RKO (cell line): ENCODE results near the gene ZDHHC21.

Experiments
- DNase-seq: peaks from one replicate; pipeline ENCODE4 v3.0.0-alpha.2; 2016; ENCODE audit warnings: low spot score

ZDHHC21 gene

DNA sequence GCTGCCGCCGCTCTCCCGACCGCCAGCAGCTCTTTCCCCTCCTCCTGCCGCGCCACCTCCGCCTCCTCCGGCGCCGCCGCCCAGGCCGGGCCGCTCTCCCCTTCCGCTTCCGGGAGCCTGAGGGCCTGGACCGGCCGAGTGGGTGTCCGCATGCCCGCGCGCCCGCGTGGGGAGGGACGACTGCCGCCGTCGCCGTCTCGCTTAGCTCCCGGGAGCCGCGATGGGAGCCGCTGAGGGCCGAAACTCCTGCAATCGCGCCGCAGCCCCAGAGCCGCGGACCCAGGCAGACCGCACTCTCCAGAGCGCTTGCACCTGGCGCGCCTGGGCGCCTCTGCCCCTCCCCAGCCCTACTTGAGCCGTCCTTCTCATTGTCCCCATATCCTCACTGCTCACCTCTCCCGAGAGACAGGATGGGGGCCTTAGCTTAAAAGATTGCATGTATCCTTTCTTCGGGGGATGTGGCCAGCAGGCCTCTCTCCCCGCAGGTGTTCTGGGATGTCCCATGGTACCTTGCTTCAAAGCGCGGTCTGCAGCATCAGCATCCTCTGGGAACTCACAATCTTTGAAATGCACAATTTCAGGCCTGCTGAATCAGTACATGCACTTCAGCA lies at the start of gene ZDHHC21:
TSS of gene ZDHHC21 (minus strand) at position 182 of the 611 bp plus-strand sequence. CDS start 19,092 bp downstream, outside the sequence.
- DNase-seq, result peak; percentile 73

- DNase-seq, result no peak
Observed at GRCh38 chr9:14741369-14741768, 48.1 kb upstream of the ZDHHC21 start.

DNA sequence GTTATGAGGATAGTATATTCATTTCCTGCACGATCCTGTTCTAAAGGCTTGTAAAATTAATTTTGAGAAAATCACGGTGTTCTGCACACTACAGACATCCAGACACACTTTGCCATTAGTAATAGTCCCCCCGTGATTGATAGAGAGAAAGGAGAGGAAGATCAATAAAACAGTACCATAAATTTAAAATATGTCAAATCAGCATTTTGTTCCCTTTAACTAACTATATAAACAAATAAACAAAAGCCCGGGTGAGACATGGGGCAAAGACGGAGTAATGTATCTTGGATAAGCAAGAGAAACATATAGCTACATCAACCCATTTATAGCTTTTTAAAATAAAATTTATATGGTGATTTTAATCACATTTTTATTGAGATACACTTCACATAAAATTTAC lies 39.9 kb upstream of the ZDHHC21 start:
- no peak for DNase-seq

DNA sequence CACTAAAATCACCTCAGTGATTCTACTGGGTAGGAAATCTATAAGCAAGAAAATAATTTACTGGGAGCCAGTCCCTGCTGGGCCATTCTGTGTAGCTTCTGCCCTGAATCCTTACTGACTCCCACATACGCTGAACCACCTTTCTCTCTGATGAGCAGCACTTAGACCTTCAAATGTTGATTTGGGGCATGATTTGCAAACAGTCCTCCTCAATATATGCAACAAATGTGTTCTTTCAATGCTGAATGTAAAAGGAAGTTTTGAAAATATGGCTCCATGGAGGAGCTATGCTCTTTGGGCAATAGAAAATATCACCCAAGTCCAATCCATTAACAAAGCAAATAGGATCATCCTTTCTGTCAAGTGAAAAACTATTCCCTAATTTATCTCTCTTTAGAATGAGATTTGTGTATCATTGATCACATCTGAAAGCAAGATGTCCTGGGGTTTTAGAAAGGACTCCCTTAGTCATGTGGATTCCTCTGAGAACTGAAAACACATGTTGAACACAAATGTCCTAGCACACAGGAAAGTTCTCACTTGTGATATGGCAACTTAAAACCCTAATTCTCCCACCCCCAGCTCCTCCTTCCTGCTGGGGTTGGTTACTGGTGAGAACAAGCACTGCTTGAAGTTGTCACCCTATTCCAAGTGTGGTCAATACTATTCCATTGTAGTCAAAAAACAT lies 38.2 kb upstream of the ZDHHC21 start:
- no peak for DNase-seq

DNA sequence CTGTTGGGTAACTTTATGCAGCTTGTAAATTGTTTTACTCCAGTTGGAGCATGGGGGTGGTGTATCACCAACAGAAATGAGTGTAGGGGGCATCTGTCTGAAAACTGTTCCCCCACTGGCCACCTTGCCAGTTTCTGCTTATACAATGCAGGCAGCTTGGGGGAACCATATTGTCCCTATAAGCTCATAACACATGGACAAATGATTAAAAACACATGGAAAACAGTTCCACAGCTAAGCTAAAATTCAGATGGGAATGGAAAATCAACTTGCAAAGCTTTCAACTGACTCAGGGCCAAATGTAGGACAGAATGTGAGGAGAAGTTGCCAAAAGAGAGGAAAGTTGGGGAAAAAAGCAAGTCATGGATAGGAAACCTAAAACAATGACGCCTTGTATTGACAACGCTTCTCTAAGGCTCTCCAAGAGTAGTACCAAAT lies 37.2 kb upstream of the ZDHHC21 start:
- DNase-seq, result no peak

GRCh38 chr9:14723301-14723700 lies 30.1 kb upstream of the ZDHHC21 start:
- no peak for DNase-seq

- no peak for DNase-seq
Observed at GRCh38 chr9:14722391-14723035, 29.3 kb upstream of the ZDHHC21 start, which contains the start of gene CER1. CER1 (minus strand) TSS chr9:14722733; CDS start chr9:14722672, 61 bp downstream.

GRCh38 chr9:14719231-14719923 lies 26.1 kb upstream of the ZDHHC21 start:
- no peak for DNase-seq

DNA sequence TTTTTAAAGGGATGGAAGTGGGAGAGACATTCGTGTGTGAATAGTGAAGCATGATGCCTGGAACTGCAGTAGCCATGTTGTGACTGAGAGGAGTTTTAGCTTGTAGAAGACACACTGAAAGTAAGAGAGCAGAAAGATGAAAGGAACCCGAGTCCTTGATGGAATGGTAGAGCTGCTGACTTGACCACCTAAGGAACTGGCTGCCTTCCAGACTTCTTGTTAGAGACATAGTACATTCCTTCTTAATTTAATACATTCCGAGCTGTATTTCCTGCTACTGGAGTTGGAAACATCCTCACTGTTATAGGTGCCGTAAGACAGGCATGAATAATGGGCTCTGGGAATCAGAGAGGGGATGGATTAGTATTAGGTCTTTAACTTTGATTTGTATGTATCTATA lies 21.9 kb upstream of the ZDHHC21 start:
- DNase-seq, result no peak

DNA sequence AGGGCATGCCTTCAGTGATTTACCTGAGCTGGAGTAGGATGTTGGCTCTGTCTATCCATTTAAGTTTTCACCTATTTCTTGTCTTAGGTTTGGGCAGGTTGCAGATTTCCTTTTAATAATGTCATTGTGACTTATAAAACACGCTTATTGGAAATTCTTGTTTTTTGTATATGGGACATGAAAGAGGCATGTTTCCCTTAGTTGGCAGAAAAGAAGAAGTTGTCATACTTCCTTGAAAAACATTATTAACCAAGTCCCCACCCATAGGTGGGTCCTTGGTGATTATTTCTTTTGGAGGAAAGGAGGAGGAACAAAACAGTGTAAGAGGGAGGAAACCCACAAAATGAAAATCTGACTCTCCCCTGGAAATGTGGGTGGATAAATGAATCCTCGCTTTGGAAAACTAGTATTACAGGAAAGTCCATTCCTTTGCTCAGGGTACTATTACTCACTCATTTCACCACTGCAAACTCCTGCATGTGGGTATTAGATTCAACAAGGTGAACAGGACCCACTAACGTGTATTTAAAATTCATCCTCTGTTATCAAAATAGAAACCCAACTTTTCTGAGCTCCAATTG lies 20.0 kb upstream of the ZDHHC21 start:
- DNase-seq, result no peak

DNA sequence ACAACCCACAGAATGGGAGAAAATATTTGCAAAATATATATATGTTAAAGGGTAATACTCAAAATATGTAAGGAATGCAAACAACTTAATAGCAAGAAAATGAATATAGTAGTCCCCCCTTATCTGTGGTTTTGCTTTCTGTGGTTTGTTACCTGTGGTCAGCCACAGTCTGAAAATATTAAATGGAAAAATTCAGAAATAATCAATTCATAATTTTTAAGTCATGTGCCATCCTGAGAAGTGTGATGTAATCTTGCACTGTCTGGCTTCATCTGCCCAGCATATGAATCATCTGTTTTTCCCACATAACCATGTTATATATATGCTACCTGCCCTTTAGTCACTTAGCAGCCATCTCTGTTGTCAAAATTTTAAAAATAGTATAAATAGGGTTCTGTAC lies 17.6 kb upstream of the ZDHHC21 start:
- DNase-seq, result peak; percentile 22

GRCh38 chr9:14706530-14707140 lies 13.4 kb upstream of the ZDHHC21 start:
- no peak for DNase-seq

- DNase-seq, result no peak
Observed at GRCh38 chr9:14705079-14705478, 11.8 kb upstream of the ZDHHC21 start.

DNA sequence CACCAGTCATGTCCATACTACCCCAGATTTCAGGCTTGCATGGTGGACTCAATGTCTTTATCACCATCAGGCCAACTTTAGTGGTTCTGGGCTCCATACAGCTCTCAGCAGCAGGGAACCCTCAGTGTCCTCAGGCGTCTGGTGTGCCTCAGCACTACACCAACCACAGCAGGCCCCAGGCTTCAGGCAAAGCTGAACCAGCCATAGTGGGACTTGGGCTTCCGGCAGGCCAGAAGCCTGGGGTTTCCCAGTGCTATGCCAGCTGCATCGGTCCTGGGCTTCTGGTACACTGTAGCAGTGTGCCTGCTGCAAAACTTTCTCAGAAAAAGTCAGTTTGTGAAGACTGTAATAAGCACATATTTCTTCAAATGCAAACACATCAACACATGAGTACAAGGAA lies 11.0 kb upstream of the ZDHHC21 start:
- no peak for DNase-seq

- DNase-seq, result no peak
Observed at GRCh38 chr9:14702200-14702720, 9.0 kb upstream of the ZDHHC21 start.

DNA sequence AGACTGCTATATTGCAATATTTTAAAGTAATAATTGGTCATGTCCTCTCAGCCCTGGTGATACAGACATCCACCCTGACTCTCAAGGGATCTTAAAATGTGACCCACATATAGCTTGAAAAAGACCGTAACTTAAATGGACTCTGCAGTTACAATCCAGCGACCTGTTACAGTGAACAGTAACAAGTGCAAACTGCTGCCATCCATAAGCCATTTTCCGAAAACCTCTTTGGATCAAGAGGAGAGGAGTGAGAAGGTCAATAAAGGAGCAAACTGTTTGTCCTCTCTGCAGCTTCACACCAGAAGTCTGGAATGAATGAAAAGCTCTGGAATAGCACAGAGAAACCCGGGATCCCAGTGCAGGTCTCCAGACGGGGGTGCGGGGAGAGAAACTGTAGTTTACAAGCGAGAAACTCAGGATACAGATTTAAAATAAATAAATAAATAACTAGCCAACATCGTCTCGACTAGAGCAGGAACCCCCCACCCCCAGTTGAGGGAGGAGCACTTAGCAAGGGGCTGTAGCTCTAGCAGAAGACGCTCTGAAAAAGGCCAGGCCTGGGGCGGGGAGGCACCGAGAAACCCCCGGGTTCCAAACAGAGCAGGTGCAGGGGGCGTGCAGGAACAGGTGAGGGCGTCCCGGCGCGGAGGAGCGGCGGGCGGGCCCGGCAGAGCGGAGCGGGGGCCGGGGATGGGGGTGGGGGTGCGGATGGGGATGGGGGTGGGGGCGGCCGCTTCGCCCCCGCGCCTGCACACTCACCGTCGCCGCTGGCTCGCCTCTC lies 572 bp downstream of the ZDHHC21 start:
- peak; percentile 58 for DNase-seq

DNA sequence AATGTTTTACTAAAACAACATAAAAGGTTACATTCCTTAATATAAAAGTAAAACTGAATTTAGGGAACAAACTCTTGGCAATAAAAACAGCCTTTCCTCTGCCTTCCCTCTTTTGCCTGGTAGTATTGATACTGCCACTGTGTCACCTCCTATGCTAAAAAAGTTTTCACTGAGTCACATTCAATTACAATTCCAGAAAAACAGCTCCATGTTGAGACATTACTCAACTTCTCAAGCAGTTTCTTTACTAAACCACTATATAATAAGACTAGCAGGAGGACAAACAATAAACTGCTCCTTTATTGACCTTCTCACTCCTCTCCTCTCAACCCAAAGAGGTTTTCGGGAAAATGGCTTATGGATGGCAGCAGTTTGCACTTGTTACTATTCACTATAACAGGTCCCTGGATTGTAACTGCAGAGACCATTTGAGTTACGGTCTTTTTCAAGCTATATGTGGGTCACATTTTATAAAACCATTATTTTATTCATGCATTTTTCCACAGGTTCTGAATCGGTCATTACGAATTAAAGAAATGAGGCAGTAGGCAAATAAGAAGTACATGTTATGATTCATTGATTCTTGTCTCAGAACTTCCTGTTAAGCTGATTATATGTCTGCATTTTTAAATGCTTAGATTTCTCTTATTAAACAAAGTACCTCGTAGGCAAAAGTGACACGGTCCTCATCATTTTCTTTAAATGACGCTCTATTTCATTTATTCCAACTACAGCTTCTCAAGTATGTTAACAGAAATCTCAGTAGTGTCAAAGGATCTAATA lies 2.1 kb downstream of the ZDHHC21 start:
- peak; percentile 79 for DNase-seq

DNA sequence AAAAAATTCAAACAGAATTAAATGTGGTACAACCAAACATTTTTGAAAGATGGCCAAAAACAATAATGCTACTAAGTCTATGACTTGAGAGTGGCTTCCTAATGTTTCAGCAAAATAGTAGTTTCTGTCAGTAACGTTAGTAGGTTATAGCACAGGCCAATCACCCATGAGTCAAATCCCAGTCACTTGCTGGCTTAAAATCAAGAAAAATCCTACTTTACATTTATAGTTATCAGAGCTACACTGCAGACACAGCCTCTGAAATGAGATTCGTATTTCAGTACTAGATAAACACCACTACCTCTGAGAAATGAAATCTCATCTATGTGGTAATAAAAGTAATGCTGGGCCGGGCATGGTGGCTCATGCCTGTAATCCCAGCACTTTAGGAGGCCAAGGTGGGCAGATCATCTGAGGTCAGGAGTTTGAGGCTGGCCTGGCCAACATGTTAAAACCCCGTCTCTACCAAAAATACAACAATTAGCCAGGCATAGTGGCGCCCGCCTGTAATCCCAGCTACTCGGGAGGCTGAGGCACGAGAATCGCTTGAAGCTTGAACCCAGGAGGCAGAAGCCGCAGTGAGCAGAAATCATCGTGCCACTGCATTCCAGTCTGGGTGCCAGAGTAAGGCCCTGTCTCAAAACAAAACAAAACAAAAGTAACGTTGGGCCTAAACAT lies 6.1 kb downstream of the ZDHHC21 start:
- DNase-seq, result peak; percentile 79

- DNase-seq, result no peak
Observed at GRCh38 chr9:14686168-14686567, 7.1 kb downstream of the ZDHHC21 start.
